GM12801 (cell line): ENCODE data around the gene EIF4E1B.

Experiments
- CTCF ChIP-seq: IDR thresholded peaks from one replicate; pipeline ENCODE4 v1.5.1; 2011; ENCODE audit warnings: control low read depth; ENCODE audit not compliant: insufficient read length; ENCODE audit errors: extremely low read depth

Gene EIF4E1B

GRCh38 chr5:176659512-176659839 lies 29.0 kb downstream of the EIF4E1B start:
- no peak for TF ChIP-seq CTCF

GRCh38 chr5:176659860-176660461 lies 29.5 kb downstream of the EIF4E1B start:
- TF ChIP-seq CTCF = no peak

GRCh38 chr5:176660530-176660859 lies 30.0 kb downstream of the EIF4E1B start:
- no peak for TF ChIP-seq CTCF

GRCh38 chr5:176660860-176661641 lies 30.6 kb downstream of the EIF4E1B start:
- TF ChIP-seq CTCF = peak; percentile 87

- no peak for TF ChIP-seq CTCF
Observed at GRCh38 chr5:176661676-176662075, 31.2 kb downstream of the EIF4E1B start.

GRCh38 chr5:176662371-176663333 lies 32.2 kb downstream of the EIF4E1B start:
- TF ChIP-seq CTCF = no peak

- TF ChIP-seq CTCF = no peak
Observed at GRCh38 chr5:176663566-176663965, 33.1 kb downstream of the EIF4E1B start.
